BE2C (cell line): ENCODE measurements around the gene ABHD6.
"Not testable (repeated sequence)": the region's sequence is repeated elsewhere in the genome, so short reads cannot be mapped to it uniquely, and the experiment has no call there.

Experiments
- DNase-seq: peaks from one replicate; pipeline ENCODE4 v3.0.0-alpha.2; 2020
- H3K27me3 ChIP-seq: fragments of 250-450 bp; sonication (Bioruptor Pico); 2 replicates; pipeline ENCODE4 v1.5.1; 2020; ENCODE audit warnings: mild to moderate bottlenecking
- H3K36me3 ChIP-seq: fragments of 250-450 bp; sonication (Bioruptor Pico); 2 replicates; pipeline ENCODE4 v1.5.1; 2020; ENCODE audit warnings: mild to moderate bottlenecking
- H3K4me1 ChIP-seq: fragments of 250-450 bp; sonication (Bioruptor Pico); 2 replicates; pipeline ENCODE4 v1.5.1; 2020
- H3K4me3 ChIP-seq: 2 replicates; pipeline ENCODE4 v1.5.1; 2011; ENCODE audit warnings: low read depth, low read length
- H3K9me3 ChIP-seq: fragments of 250-450 bp; sonication (Bioruptor Pico); 2 replicates; pipeline ENCODE4 v1.5.1; 2020
- CTCF ChIP-seq: IDR thresholded peaks from 2 replicates; pipeline ENCODE4 v1.5.1; 2012; ENCODE audit warnings: mild to moderate bottlenecking, low read depth, low read length

The ABHD6 gene

GRCh38 chr3:58271901-58272501 lies 34.4 kb downstream of the ABHD6 start:
- DNase-seq, result no peak
- no peaks in the 10 kb centered on the region; the same call in 1 of the 2 replicates for H3K4me1 ChIP-seq
- H3K27me3 ChIP-seq, result no peaks in the 10 kb centered on the region
- no peaks in the 10 kb centered on the region for H3K36me3 ChIP-seq
- no peak for TF ChIP-seq CTCF
- H3K4me3 ChIP-seq, result no peak overlapping the region
- H3K9me3 ChIP-seq, result no peaks in the 10 kb centered on the region

- H3K36me3 ChIP-seq, result no peaks in the 10 kb centered on the region
- no peak for DNase-seq
- no peaks in the 10 kb centered on the region for H3K4me1 ChIP-seq
- no peaks in the 10 kb centered on the region for H3K9me3 ChIP-seq
- no peak overlapping the region for H3K4me3 ChIP-seq
- TF ChIP-seq CTCF, result no peak
- H3K27me3 ChIP-seq, result no peaks in the 10 kb centered on the region
Measured at GRCh38 chr3:58272891-58273290, 35.3 kb downstream of the ABHD6 start.

GRCh38 chr3:58273362-58273761 lies 35.8 kb downstream of the ABHD6 start:
- H3K27me3 ChIP-seq, H3K36me3 ChIP-seq, H3K4me1 ChIP-seq, DNase-seq, H3K4me3 ChIP-seq, H3K9me3 ChIP-seq: not testable (repeated sequence)

GRCh38 chr3:58274027-58274614 lies 36.5 kb downstream of the ABHD6 start:
- TF ChIP-seq CTCF, result no peak
- Histone ChIP-seq H3K27me3 (no peaks in the 10 kb centered on the region), H3K4me3 (no peak overlapping the region), H3K9me3 (no peaks in the 10 kb centered on the region), H3K4me1 (no peaks in the 10 kb centered on the region), H3K36me3 (no peaks in the 10 kb centered on the region)
- DNase-seq, result no peak

- TF ChIP-seq CTCF, result no peak
- H3K4me3 ChIP-seq, result no peak overlapping the region
- H3K36me3 ChIP-seq, result no peaks in the 10 kb centered on the region
- no peaks in the 10 kb centered on the region for H3K9me3 ChIP-seq
- no peaks in the 10 kb centered on the region for H3K27me3 ChIP-seq
- DNase-seq, result no peak
- H3K4me1 ChIP-seq, result no peaks in the 10 kb centered on the region
Measured at GRCh38 chr3:58281069-58281468, 43.5 kb downstream of the ABHD6 start.

- DNase-seq, result no peak
- Histone ChIP-seq H3K4me3 (no peak overlapping the region), H3K9me3 (no peaks in the 10 kb centered on the region), H3K36me3 (no peaks in the 10 kb centered on the region), H3K27me3 (no peaks in the 10 kb centered on the region), H3K4me1 (no peaks in the 10 kb centered on the region)
- TF ChIP-seq CTCF, result no peak
Measured at GRCh38 chr3:58285334-58285733, 47.7 kb downstream of the ABHD6 start.
